ENCODE measurements around the gene DZANK1. TPM values are rescaled to one million over a fixed set of nuclear protein-coding genes. Genes with fewer than 3 reads are reported as not detected.

Gene DZANK1
- total and polyA plus RNA-seq, 9 of the 15 experiments (the other 6 are each of a cell fraction or from before 2014, with no cell fraction given), result 0.04 to 0.18 (median 0.11) TPM; not detected in 2

DNA sequence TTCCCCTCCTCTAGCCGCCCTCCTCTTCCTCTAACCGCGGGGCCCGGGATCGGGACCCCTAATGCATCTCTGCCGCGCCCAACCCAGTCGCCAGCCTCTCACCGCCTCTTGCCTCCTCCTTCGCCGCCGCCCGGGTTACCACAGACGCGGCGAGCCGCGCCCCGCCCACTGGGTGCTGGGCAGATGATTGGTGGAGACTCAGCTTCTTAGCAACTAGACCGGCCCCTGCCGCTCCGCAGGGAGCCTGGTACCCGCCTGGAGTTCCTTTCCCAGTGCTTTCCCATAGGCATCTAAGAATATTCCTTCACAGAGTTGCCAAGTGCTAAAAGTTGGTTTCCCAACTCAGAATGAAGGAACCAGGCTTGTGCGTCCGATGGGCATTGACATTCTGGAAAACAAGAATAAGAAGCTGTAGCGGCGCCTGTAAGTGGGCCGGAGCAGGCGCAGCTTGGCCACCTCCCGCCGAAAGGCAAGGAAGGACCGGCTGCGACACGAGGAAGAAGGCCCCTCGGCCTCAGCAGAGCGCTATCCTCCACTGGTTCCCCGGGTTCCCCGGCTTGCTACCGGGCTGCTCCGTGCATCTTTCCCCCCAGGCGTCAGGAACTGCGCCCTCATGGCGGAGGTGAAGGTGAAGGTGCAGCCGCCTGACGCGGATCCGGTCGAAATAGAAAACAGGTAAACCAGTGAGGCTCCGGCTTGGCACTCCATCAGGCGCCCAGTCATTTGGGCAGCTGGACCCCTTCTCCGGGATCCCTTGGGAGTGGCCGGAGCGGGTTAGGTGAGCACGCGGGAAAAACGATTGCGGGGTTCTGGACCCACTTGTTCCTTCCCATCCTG lies at the start of gene DZANK1, which contains the start of gene POLR3F (continued):
- TF ChIP-seq, protein P1, sequence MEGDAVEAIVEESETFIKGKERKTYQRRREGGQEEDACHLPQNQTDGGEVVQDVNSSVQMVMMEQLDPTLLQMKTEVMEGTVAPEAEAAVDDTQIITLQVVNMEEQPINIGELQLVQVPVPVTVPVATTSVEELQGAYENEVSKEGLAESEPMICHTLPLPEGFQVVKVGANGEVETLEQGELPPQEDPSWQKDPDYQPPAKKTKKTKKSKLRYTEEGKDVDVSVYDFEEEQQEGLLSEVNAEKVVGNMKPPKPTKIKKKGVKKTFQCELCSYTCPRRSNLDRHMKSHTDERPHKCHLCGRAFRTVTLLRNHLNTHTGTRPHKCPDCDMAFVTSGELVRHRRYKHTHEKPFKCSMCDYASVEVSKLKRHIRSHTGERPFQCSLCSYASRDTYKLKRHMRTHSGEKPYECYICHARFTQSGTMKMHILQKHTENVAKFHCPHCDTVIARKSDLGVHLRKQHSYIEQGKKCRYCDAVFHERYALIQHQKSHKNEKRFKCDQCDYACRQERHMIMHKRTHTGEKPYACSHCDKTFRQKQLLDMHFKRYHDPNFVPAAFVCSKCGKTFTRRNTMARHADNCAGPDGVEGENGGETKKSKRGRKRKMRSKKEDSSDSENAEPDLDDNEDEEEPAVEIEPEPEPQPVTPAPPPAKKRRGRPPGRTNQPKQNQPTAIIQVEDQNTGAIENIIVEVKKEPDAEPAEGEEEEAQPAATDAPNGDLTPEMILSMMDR (IDR thresholded peaks at IDR 0.05 in 2 of 3, conservative IDR thresholded peaks at IDR 0.05 in 1 of 3; ENCODE audit: insufficient read depth in 2 of 3, low read depth in 1 of 3, low read length in 3 of 3), result no peak
- TF ChIP-seq, protein P2, sequence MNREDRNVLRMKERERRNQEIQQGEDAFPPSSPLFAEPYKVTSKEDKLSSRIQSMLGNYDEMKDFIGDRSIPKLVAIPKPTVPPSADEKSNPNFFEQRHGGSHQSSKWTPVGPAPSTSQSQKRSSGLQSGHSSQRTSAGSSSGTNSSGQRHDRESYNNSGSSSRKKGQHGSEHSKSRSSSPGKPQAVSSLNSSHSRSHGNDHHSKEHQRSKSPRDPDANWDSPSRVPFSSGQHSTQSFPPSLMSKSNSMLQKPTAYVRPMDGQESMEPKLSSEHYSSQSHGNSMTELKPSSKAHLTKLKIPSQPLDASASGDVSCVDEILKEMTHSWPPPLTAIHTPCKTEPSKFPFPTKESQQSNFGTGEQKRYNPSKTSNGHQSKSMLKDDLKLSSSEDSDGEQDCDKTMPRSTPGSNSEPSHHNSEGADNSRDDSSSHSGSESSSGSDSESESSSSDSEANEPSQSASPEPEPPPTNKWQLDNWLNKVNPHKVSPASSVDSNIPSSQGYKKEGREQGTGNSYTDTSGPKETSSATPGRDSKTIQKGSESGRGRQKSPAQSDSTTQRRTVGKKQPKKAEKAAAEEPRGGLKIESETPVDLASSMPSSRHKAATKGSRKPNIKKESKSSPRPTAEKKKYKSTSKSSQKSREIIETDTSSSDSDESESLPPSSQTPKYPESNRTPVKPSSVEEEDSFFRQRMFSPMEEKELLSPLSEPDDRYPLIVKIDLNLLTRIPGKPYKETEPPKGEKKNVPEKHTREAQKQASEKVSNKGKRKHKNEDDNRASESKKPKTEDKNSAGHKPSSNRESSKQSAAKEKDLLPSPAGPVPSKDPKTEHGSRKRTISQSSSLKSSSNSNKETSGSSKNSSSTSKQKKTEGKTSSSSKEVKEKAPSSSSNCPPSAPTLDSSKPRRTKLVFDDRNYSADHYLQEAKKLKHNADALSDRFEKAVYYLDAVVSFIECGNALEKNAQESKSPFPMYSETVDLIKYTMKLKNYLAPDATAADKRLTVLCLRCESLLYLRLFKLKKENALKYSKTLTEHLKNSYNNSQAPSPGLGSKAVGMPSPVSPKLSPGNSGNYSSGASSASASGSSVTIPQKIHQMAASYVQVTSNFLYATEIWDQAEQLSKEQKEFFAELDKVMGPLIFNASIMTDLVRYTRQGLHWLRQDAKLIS (CRISPR knock-in tag; IDR thresholded peaks at IDR 0.05), result no peak
- TF ChIP-seq ZNF175 (CRISPR knock-in tag; IDR thresholded peaks at IDR 0.05; ENCODE audit: low read depth) (no peak), ZNF239 (CRISPR knock-in tag; IDR thresholded peaks at IDR 0.05) (no peak), ZNF586 (CRISPR knock-in tag; conservative IDR thresholded peaks at IDR 0.05) (no peak), SUPT5H (IDR thresholded peaks at IDR 0.05) (peak; percentile 67), CBX5 (IDR thresholded peaks at IDR 0.05; ENCODE audit: borderline replicate concordance, low read depth) (no peak), CHD1 (IDR thresholded peaks at IDR 0.05; ENCODE audit: low read length) (no peak), ZNF354B (CRISPR knock-in tag; IDR thresholded peaks at IDR 0.05) (no peak), ETV6 (IDR thresholded peaks at IDR 0.05; ENCODE audit: borderline replicate concordance in 1 of 2, low read depth in 2 of 2, low read length in 1 of 2) (no peak), ETV6 (CRISPR knock-in tag; IDR thresholded peaks at IDR 0.05; ENCODE audit: borderline replicate concordance) (no peak), MAFG (tag; conservative IDR thresholded peaks at IDR 0.05) (no peak)
- TF ChIP-seq, protein P3, sequence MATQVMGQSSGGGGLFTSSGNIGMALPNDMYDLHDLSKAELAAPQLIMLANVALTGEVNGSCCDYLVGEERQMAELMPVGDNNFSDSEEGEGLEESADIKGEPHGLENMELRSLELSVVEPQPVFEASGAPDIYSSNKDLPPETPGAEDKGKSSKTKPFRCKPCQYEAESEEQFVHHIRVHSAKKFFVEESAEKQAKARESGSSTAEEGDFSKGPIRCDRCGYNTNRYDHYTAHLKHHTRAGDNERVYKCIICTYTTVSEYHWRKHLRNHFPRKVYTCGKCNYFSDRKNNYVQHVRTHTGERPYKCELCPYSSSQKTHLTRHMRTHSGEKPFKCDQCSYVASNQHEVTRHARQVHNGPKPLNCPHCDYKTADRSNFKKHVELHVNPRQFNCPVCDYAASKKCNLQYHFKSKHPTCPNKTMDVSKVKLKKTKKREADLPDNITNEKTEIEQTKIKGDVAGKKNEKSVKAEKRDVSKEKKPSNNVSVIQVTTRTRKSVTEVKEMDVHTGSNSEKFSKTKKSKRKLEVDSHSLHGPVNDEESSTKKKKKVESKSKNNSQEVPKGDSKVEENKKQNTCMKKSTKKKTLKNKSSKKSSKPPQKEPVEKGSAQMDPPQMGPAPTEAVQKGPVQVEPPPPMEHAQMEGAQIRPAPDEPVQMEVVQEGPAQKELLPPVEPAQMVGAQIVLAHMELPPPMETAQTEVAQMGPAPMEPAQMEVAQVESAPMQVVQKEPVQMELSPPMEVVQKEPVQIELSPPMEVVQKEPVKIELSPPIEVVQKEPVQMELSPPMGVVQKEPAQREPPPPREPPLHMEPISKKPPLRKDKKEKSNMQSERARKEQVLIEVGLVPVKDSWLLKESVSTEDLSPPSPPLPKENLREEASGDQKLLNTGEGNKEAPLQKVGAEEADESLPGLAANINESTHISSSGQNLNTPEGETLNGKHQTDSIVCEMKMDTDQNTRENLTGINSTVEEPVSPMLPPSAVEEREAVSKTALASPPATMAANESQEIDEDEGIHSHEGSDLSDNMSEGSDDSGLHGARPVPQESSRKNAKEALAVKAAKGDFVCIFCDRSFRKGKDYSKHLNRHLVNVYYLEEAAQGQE (IDR thresholded peaks at IDR 0.05; ENCODE audit: borderline replicate concordance), result no peak
- TF ChIP-seq, protein P3 (CRISPR knock-in tag; IDR thresholded peaks at IDR 0.05; ENCODE audit: low read depth), result no peak
